Raji (cell line): ENCODE data around the gene NEURL2.

ENCODE experiments used
- POLR2A ChIP-seq: IDR thresholded peaks from 2 replicates; pipeline ENCODE4 v1.6.1; 2011; ENCODE audit warnings: low read depth, low read length, control low read depth; ENCODE audit not compliant: insufficient read depth

The NEURL2 gene

GRCh38 chr20:45910670-45911485 lies 19.9 kb upstream of the NEURL2 start:
- no peak; the same call in 1 of the 2 replicates for TF ChIP-seq POLR2A

GRCh38 chr20:45909817-45910669 lies 19.0 kb upstream of the NEURL2 start:
- no peak for TF ChIP-seq POLR2A

DNA sequence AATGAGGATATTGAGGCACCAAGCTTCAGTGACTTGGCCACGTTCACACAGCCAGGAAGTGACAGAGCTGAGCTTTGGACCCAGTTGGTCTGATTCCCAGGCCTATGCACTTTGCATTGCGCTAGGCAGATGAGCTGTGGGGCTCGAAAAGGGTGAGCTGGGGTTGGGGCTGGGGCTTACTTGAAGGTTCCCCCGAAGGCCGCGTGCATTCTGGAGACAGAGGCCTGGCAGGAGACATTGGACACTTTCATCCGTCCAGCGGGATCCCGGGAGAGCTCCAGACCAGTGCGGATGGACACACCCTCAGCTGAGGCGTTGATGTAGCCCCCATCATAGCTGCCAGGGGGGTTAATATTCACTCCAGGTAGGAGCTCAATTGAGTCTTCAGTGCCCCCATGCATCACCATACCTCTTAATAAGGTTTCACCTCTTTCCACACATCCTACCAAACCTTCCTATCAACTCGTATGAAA lies 18.4 kb upstream of the NEURL2 start:
- TF ChIP-seq POLR2A = no peak

DNA sequence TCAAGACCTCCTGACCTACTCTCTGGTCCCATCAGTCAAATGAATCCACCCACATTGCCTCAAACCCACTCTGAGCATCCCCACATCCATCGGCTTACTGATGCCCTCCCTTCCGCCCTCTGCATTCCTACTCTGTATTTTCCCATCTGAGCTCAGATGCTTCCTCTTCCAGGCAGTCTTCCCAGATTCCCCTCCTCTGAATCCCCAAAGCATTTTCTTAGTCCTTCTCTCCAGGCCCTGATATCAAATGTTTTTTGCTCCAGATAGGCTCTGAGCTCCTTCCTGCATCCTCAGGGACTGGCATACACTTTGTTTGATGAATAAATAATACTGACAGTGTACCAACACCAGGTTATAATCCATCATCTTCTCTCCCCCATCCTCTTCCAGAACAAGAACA lies 17.1 kb upstream of the NEURL2 start:
- no peak for TF ChIP-seq POLR2A

GRCh38 chr20:45907219-45907948 lies 16.4 kb upstream of the NEURL2 start:
- TF ChIP-seq POLR2A = no peak

- TF ChIP-seq POLR2A = no peak
Measured at GRCh38 chr20:45905505-45906079, 14.6 kb upstream of the NEURL2 start.

DNA sequence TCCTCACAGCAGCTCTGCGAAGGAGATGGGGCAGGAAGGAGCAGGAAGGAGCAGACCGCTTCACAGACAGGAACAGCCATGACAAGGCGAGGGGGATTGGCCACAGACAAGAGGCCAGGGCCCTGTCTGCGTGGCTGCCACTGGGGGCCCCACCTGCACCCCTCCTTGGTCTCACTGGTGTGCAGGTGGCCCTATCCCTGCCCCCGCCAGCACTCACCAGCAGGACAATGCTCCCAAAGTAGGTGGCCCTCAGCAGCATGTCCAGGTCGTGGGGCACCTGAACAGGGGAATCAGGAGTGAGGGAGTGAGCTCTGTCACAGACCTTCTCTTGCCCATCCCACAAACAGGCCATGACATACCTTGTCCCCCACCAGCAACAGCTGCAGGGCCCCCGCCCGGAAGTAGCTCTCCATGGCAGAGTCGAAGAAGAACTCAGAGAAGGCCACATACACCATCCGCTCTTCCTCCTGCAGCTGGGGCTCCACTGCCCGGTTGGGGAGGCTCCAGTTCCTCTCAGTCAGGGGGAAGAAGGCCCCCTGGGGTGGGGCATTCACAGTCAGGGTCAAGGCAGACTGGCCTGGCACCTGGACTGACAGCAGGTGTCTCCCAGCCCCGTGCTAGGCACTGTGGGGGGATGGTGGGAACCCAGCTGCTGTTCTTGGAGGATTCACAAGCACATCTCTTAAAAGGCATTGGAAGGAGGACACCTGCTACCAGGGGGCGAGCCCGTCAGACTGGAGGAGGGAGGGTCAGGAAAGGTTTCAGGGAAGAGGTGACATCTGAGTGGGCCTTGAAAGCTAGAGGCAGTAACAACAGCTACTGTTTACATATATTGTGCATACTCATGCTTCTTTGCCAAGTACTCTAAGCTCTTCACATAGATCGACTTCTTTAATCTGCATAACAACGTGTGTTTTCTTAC lies 13.8 kb upstream of the NEURL2 start:
- TF ChIP-seq POLR2A = no peak

- TF ChIP-seq POLR2A = no peak
Measured at GRCh38 chr20:45902199-45902701, 11.2 kb upstream of the NEURL2 start.

GRCh38 chr20:45899046-45899835 lies 8.2 kb upstream of the NEURL2 start:
- TF ChIP-seq POLR2A = no peak

DNA sequence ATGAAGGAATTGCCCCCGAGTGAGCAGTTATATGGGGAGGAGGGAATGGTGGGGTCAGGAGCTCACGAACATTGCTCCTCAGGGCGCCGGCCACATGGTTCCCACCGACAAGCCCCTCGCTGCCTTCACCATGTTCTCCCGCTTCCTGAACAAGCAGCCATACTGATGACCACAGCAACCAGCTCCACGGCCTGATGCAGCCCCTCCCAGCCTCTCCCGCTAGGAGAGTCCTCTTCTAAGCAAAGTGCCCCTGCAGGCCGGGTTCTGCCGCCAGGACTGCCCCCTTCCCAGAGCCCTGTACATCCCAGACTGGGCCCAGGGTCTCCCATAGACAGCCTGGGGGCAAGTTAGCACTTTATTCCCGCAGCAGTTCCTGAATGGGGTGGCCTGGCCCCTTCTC lies 7.3 kb upstream of the NEURL2 start:
- TF ChIP-seq POLR2A = no peak

DNA sequence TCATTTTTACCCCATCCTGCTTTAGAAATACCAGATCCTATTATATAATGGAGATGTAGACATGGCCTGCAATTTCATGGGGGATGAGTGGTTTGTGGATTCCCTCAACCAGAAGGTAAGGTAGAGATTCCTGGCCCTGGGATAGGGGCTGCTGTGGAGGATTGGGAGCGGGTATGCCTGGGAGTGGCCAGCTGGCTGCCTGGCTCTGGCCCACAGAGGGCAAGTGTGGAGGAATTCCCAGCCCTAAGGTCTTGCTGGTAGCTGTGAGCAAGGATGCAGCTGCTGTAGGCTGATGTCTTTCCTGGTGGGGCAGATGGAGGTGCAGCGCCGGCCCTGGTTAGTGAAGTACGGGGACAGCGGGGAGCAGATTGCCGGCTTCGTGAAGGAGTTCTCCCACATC lies 6.7 kb upstream of the NEURL2 start:
- TF ChIP-seq POLR2A = no peak

GRCh38 chr20:45897289-45897688 lies 6.3 kb upstream of the NEURL2 start:
- TF ChIP-seq POLR2A = no peak

- no peak for TF ChIP-seq POLR2A
Measured at GRCh38 chr20:45896641-45897161, 5.7 kb upstream of the NEURL2 start.
